Ovary (tissue), 9 donors: ENCODE data around the gene IL4I1. TPM values are rescaled to one million over a fixed set of nuclear protein-coding genes. Genes with fewer than 3 reads are reported as not detected.

ENCODE experiments used
- DNase-seq, 5 donors: peaks; one replicate each; pipeline ENCODE4 v3.0.0-alpha.2; 2019 to 2020
- H3K27ac ChIP-seq, 2 donors: fragments of 200-600 bp; one replicate each; pipeline versions ENCODE4 v1.5.1 to v1.8.0; 2019 to 2022
- H3K27me3 ChIP-seq: fragments of 200-600 bp; one replicate; pipeline ENCODE4 v1.8.0; 2022
- H3K36me3 ChIP-seq: fragments of 200-600 bp; sonication (generic); one replicate; pipeline ENCODE4 v1.5.1; 2019
- H3K4me1 ChIP-seq: one replicate; pipeline ENCODE4 v1.8.1; 2013; ENCODE audit warnings: mild to moderate bottlenecking, moderate library complexity; ENCODE audit not compliant: insufficient read depth
- H3K4me3 ChIP-seq: fragments of 200-600 bp; sonication (generic); one replicate; pipeline ENCODE4 v1.5.1; 2017
- H3K9me3 ChIP-seq, 2 donors: fragments of 200-600 bp in 1 of 2; sonication (generic) in 1 of 2; one replicate each; pipeline versions ENCODE4 v1.5.1 to v1.8.1; 2013 to 2019; ENCODE audit warnings: mild to moderate bottlenecking in 1 of 2, moderate library complexity in 1 of 2
- CTCF ChIP-seq, 3 donors: fragments of 450-650 bp in 2 of 3; fragments of 200-600 bp in 1 of 3; IDR thresholded peaks; one replicate each; pipeline versions ENCODE4 v1.5.1 to v1.8.0; 2016 to 2022; ENCODE audit warnings: antibody characterized with exemption in 3 of 3, mild to moderate bottlenecking in 1 of 3
- EP300 ChIP-seq: sonication (generic); formaldehyde crosslinking; IDR thresholded peaks from one replicate; pipeline ENCODE4 v1.6.1; 2017; ENCODE audit warnings: antibody characterized with exemption
- POLR2A ChIP-seq: fragments of 450-650 bp; IDR thresholded peaks from one replicate; pipeline ENCODE4 v1.6.1; 2017; ENCODE audit warnings: antibody characterized with exemption, mild to moderate bottlenecking, moderate library complexity
- WGBS, 3 donors: extraction: QIAGEN DNeasy Blood & Tissue Kit in 1 of 3; methylation state at CpG; one replicate each; pipeline versions ENCODE4 v1.1.5 to v1.1.7; 2013 to 2017; 5-methylcytosine and 5-hydroxymethylcytosine counted together
- intact Hi-C, 4 donors: fragments of 100-400 bp; cut with DNase I; formaldehyde crosslinking; loops; one replicate each; pipeline versions ENCODE4 v1.11.0 to v1.15.1; 2022 to 2023
- polyA plus RNA-seq, 2 donors: library from polyadenylated mRNA; stranded (reverse); fragments of 200-250 nt in 1 of 2; fragments of 350-450 nt in 1 of 2; fragmentation: Illumina TruSeq in 1 of 2; extraction: RNeasy Lipid Tissue Mini Kit (QIAGEN cat#74804) in 1 of 2; gene quantifications; one replicate each; pipeline ENCODE4 v1.2.3, GENCODE V29; 2013 to 2014
- total RNA-seq, 7 donors: library from RNA; depleted of rRNA in 2 of 7; stranded (reverse); fragments of >200 nt in 2 of 7; fragmentation: NEBNext Ultra II Directional in 3 of 7; extraction: Animal tissue kit (Norgen Biotek cat#: 25700) in 3 of 7; gene quantifications; one replicate each; pipeline versions ENCODE4 v1.1.0 to v1.2.4, GENCODE V29; 2016 to 2023
- donor health status: DM: no; HTN: no; CAD: no; lungs with moderate emphysema.
- donor health status: DM: no; HTN: no; CAD: no.
- donor health status: Bipolar disorder and iron deficiency.
- donor health status: DM: yes; HTN: yes; CAD: no.
- donor health status: DM: no; HTN: no; CAD: no.
- donor health status: DM: yes; HTN: yes; CAD: no.

The IL4I1 gene
- total and polyA plus RNA-seq, 9 donors, result 0.24 to 4.3 (median 1.0) TPM; not detected in 1

GRCh38 chr19:49855676-49856573 is 40.8 kb downstream of the IL4I1 start:
- Histone ChIP-seq H3K27me3 (no peaks in the 10 kb centered on the region), H3K4me3 (no peak overlapping the region), H3K36me3 (no peaks in the 10 kb centered on the region), H3K27ac (peak overlapping the region in 1 of 2 donors; percentile 2), H3K9me3 (no peaks in the 10 kb centered on the region), H3K4me1 (peaks cover 8% of the 10 kb centered on the region)
- 78 to 84% (median 81%) methylated on average over 21 of the region's 21 CpGs for WGBS, 3 donors
- intact Hi-C loops, result loop anchor here in 1 of 4 donors (5.0 kb wide), 1 partner anchor 34 kb away; no protein-coding TSS in a partner anchor
- DNase-seq, result peak in 2 of 5 donors; percentile 29 to 45
- TF ChIP-seq POLR2A, result no peak
- TF ChIP-seq CTCF (IDR thresholded peaks at IDR 0.05), result no peak
- TF ChIP-seq EP300, result no peak

- no peaks in the 10 kb centered on the region for H3K27me3 ChIP-seq
- TF ChIP-seq CTCF (IDR thresholded peaks at IDR 0.05), result no peak
- TF ChIP-seq EP300, result no peak
- no peak for TF ChIP-seq POLR2A
- no peaks in the 10 kb centered on the region for H3K36me3 ChIP-seq
- peak in 3 of 5 donors; percentile 29 to 43 (median 31) for DNase-seq
- 80 to 81% (median 81%) methylated on average over 12 of the region's 12 CpGs for WGBS, 3 donors
- H3K27ac ChIP-seq, result peak overlapping the region in 1 of 2 donors; percentile 2
- no peaks in the 10 kb centered on the region for H3K9me3 ChIP-seq
- no peak overlapping the region for H3K4me3 ChIP-seq
- intact Hi-C loops, result loop anchor here in 1 of 4 donors (5.0 kb wide), 1 partner anchor 33 kb away; no protein-coding TSS in a partner anchor
- H3K4me1 ChIP-seq, result peaks cover 4% of the 10 kb centered on the region
Observed at GRCh38 chr19:49855277-49855675, 41.4 kb downstream of the IL4I1 start.

GRCh38 chr19:49854378-49855263 is 42.1 kb downstream of the IL4I1 start:
- intact Hi-C loops, result loop anchor here in 2 of 4 donors (5.0 kb wide), 2 partner anchors 32 to 37 kb away; partner anchors contain the start of gene MED25 (in 1 of the 2)
- Histone ChIP-seq H3K4me1 (peaks cover 5% of the 10 kb centered on the region), H3K9me3 (no peaks in the 10 kb centered on the region), H3K4me3 (no peak overlapping the region), H3K36me3 (no peaks in the 10 kb centered on the region), H3K27me3 (no peaks in the 10 kb centered on the region), H3K27ac (no peak overlapping the region)
- DNase-seq, result peak in 4 of 5 donors; percentile 22 to 52 (median 41)
- TF ChIP-seq POLR2A (no peak), EP300 (no peak), CTCF (IDR thresholded peaks at IDR 0.05) (no peak)
- WGBS, 3 donors, result 78 to 82% (median 81%) methylated on average over 36 to 39 of the region's 39 CpGs

GRCh38 chr19:49853852-49854377 is 42.8 kb downstream of the IL4I1 start:
- H3K27ac ChIP-seq, result peak overlapping the region in 1 of 2 donors; percentile 34
- no peaks in the 10 kb centered on the region for H3K36me3 ChIP-seq
- H3K9me3 ChIP-seq, result no peaks in the 10 kb centered on the region
- H3K27me3 ChIP-seq, result no peaks in the 10 kb centered on the region
- no peak overlapping the region for H3K4me3 ChIP-seq
- peak in 1 of 5 donors; percentile 38 for DNase-seq
- intact Hi-C loops, result loop anchor here in 1 of 4 donors (5.0 kb wide), 1 partner anchor 37 kb away; the partner anchor contains the start of gene MED25
- TF ChIP-seq CTCF (IDR thresholded peaks at IDR 0.05), result no peak
- no peak for TF ChIP-seq EP300
- TF ChIP-seq POLR2A, result no peak
- WGBS, 3 donors, result 66 to 73% (median 72%) methylated on average over 10 of the region's 10 CpGs
- H3K4me1 ChIP-seq, result peaks cover 5% of the 10 kb centered on the region
